Stomach (tissue), 4 donors: Measurements from ENCODE around the gene DNAJC17.

Source experiments
- EP300 ChIP-seq: sonication (generic); formaldehyde crosslinking; IDR thresholded peaks from one replicate; pipeline ENCODE4 v1.6.1; 2017; ENCODE audit warnings: antibody characterized with exemption
- POLR2A ChIP-seq, 4 donors: fragments of 450-650 bp; IDR thresholded peaks; one replicate each; pipeline ENCODE4 v1.6.1; 2016; ENCODE audit warnings: antibody characterized with exemption in 4 of 4, control low read depth in 2 of 4, mild to moderate bottlenecking in 1 of 4, moderate library complexity in 1 of 4
- POLR2AphosphoS5 ChIP-seq, 3 donors: sonication (generic); formaldehyde crosslinking; IDR thresholded peaks; one replicate each; pipeline ENCODE4 v1.6.1; 2016; ENCODE audit warnings: antibody characterized with exemption in 3 of 3
- TF ChIP-seq, protein P1 (sequence below), 7 experiments: fragments of 450-650 bp in 4 of 7; fragments of 200-600 bp in 3 of 7; sonication (generic) in 3 of 7; IDR thresholded peaks; one replicate each; pipeline ENCODE4 v1.5.1; 2016 to 2019; ENCODE audit warnings: antibody characterized with exemption in 7 of 7, control low read depth in 2 of 7, mild to moderate bottlenecking in 1 of 7

DNA sequence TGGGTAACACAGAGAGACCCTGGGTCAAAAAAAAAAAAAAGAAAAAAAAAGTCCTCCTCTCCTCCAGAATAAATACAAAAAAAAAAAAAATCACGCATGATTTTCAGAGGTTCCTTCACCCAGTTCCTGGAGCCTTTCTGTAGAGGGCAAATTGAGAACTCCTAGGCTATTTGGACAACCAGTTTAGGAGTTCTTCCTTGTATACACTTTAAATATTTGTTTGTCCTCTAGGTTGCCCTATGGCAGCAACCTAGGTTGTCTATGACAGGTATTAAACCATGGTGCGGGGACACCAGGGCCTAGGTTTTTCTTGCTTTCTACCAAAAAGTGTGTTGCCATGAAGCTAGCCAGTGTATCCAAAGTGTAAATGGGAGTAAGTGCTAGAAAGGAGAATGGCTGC lies 4.2 kb downstream of the DNAJC17 start:
- TF ChIP-seq, protein P1, sequence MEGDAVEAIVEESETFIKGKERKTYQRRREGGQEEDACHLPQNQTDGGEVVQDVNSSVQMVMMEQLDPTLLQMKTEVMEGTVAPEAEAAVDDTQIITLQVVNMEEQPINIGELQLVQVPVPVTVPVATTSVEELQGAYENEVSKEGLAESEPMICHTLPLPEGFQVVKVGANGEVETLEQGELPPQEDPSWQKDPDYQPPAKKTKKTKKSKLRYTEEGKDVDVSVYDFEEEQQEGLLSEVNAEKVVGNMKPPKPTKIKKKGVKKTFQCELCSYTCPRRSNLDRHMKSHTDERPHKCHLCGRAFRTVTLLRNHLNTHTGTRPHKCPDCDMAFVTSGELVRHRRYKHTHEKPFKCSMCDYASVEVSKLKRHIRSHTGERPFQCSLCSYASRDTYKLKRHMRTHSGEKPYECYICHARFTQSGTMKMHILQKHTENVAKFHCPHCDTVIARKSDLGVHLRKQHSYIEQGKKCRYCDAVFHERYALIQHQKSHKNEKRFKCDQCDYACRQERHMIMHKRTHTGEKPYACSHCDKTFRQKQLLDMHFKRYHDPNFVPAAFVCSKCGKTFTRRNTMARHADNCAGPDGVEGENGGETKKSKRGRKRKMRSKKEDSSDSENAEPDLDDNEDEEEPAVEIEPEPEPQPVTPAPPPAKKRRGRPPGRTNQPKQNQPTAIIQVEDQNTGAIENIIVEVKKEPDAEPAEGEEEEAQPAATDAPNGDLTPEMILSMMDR (IDR thresholded peaks at IDR 0.05): no peak
- TF ChIP-seq POLR2A (IDR thresholded peaks at IDR 0.05) (no peak), EP300 (no peak), POLR2AphosphoS5 (IDR thresholded peaks at IDR 0.05) (no peak)
